SK-N-SH treated with all-trans-retinoic acid at 6 μM for 48 hours (cell line): ENCODE measurements around the gene LONRF2.
A peak's percentile ranks its signal among the peaks of the same experiment; 100 is the strongest.

Source experiments
- ATAC-seq: fragments of 200-7000 bp; cut with Tn5 transposase; 3 replicates; pipeline ENCODE4 v1.9.1; 2020; ENCODE audit warnings: mild to moderate bottlenecking, moderate library complexity
- ARNTL ChIP-seq: fragments of 450-650 bp; formaldehyde crosslinking; IDR thresholded peaks from 2 replicates; pipeline ENCODE4 v1.5.0; 2020; ENCODE audit warnings: low read depth, mild to moderate bottlenecking, moderate library complexity, borderline replicate concordance
- CREB5 ChIP-seq: fragments of 250-450 bp; sonication (Bioruptor Pico); IDR thresholded peaks from 2 replicates; pipeline ENCODE4 v1.5.1; 2020; ENCODE audit warnings: low read depth, mild to moderate bottlenecking, moderate library complexity
- CSDC2 ChIP-seq: fragments of 250-450 bp; sonication (Bioruptor Pico); IDR thresholded peaks from 2 replicates; pipeline ENCODE4 v1.5.0; 2020; ENCODE audit warnings: mild to moderate bottlenecking, moderate library complexity
- CSRNP3 ChIP-seq: fragments of 250-450 bp; sonication (Bioruptor Pico); IDR thresholded peaks from 2 replicates; pipeline ENCODE4 v1.5.1; 2021; ENCODE audit warnings: mild to moderate bottlenecking, moderate library complexity
- ESRRG ChIP-seq: fragments of 250-450 bp; sonication (Bioruptor Pico); IDR thresholded peaks from 2 replicates; pipeline ENCODE4 v1.6.1; 2021; ENCODE audit warnings: mild to moderate bottlenecking
- GLIS3 ChIP-seq: fragments of 250-450 bp; sonication (Bioruptor Pico); IDR thresholded peaks from 2 replicates; pipeline ENCODE4 v1.5.0; 2020; ENCODE audit warnings: mild to moderate bottlenecking, moderate library complexity
- ISL1 ChIP-seq: fragments of 250-450 bp; sonication (Bioruptor Pico); IDR thresholded peaks from 2 replicates; pipeline ENCODE4 v2.1.2; 2022; ENCODE audit warnings: mild to moderate bottlenecking, moderate library complexity
- OSR1 ChIP-seq: fragments of 250-450 bp; sonication (Bioruptor Pico); IDR thresholded peaks from 2 replicates; pipeline ENCODE4 v1.8.0; 2022; ENCODE audit warnings: moderate library complexity, mild to moderate bottlenecking, inconsistent platforms
- PATZ1 ChIP-seq: fragments of 250-450 bp; sonication (Bioruptor Pico); IDR thresholded peaks from 2 replicates; pipeline ENCODE4 v1.8.0; 2020; ENCODE audit warnings: mild to moderate bottlenecking, moderate library complexity, borderline replicate concordance
- POU6F1 ChIP-seq: fragments of 250-450 bp; sonication (Bioruptor Pico); IDR thresholded peaks from 2 replicates; pipeline ENCODE4 v1.8.0; 2021; ENCODE audit warnings: low read depth, mild to moderate bottlenecking, moderate library complexity, borderline replicate concordance
- PPARA ChIP-seq: fragments of 250-450 bp; sonication (Bioruptor Pico); IDR thresholded peaks from 2 replicates; pipeline ENCODE4 v1.5.0; 2020; ENCODE audit warnings: mild to moderate bottlenecking, borderline replicate concordance
- RARB ChIP-seq: fragments of 250-450 bp; sonication (Bioruptor Pico); IDR thresholded peaks from 2 replicates; pipeline ENCODE4 v1.8.0; 2021; ENCODE audit warnings: mild to moderate bottlenecking, moderate library complexity
- SNAI2 ChIP-seq: fragments of 250-450 bp; sonication (Bioruptor Pico); IDR thresholded peaks from 2 replicates; pipeline ENCODE4 v1.5.0; 2020; ENCODE audit warnings: mild to moderate bottlenecking, moderate library complexity
- TCF4 ChIP-seq: fragments of 250-450 bp; sonication (Bioruptor Pico); IDR thresholded peaks from 2 replicates; pipeline ENCODE4 v1.8.0; 2021; ENCODE audit warnings: mild to moderate bottlenecking, moderate library complexity, borderline replicate concordance
- TSHZ2 ChIP-seq: fragments of 250-450 bp; sonication (Bioruptor Pico); IDR thresholded peaks from 2 replicates; pipeline ENCODE4 v1.5.0; 2020; ENCODE audit warnings: mild to moderate bottlenecking, moderate library complexity
- ZFP30 ChIP-seq: fragments of 450-650 bp; formaldehyde crosslinking; IDR thresholded peaks from 2 replicates; pipeline ENCODE4 v1.5.0; 2022; ENCODE audit warnings: mild to moderate bottlenecking, moderate library complexity
- ZNF565 ChIP-seq: fragments of 450-650 bp; formaldehyde crosslinking; conservative IDR thresholded peaks from 2 replicates; pipeline ENCODE4 v1.5.0; 2020; ENCODE audit warnings: low read depth, mild to moderate bottlenecking, moderate library complexity
- ZNF8 ChIP-seq: fragments of 450-650 bp; formaldehyde crosslinking; IDR thresholded peaks from 2 replicates; pipeline ENCODE4 v1.5.0; 2020; ENCODE audit warnings: mild to moderate bottlenecking, moderate library complexity

The LONRF2 gene

GRCh38 chr2:100297511-100297910 lies 24.8 kb downstream of the LONRF2 start:
- peak; percentile 31; the same call in 2 of the 3 replicates for ATAC-seq
- no peak for TF ChIP-seq ZNF8 (CRISPR knock-in tag)
- TF ChIP-seq TSHZ2 (CRISPR knock-in tag) = no peak

- ATAC-seq = no peak
- TF ChIP-seq ARNTL = no peak
- no peak for TF ChIP-seq ZFP30
- no peak for TF ChIP-seq ZNF8 (CRISPR knock-in tag)
- no peak for TF ChIP-seq SNAI2
- TF ChIP-seq CREB5 = no peak
- no peak for TF ChIP-seq CSDC2 (CRISPR knock-in tag)
- TF ChIP-seq POU6F1 (CRISPR knock-in tag) = no peak
- TF ChIP-seq TCF4 = no peak
- TF ChIP-seq PATZ1 (CRISPR knock-in tag) = no peak
- TF ChIP-seq PPARA (CRISPR knock-in tag) = no peak
- TF ChIP-seq, all 23 proteins: peak for 0
These were observed 28.2 kb downstream of the LONRF2 start for GRCh38 chr2:100294162-100294497.

GRCh38 chr2:100293341-100294161 lies 28.8 kb downstream of the LONRF2 start:
- ATAC-seq = no peak
- no peak for TF ChIP-seq ARNTL
- no peak for TF ChIP-seq CSRNP3
- TF ChIP-seq TCF4 = no peak
- no peak for TF ChIP-seq RARB (CRISPR knock-in tag)
- no peak for TF ChIP-seq SNAI2
- no peak for TF ChIP-seq ZFP30
- TF ChIP-seq ZNF565 (CRISPR knock-in tag) = no peak
- TF ChIP-seq ESRRG (CRISPR knock-in tag) = no peak

GRCh38 chr2:100292022-100292580 lies 30.2 kb downstream of the LONRF2 start:
- ATAC-seq = peak; percentile 85
- TF ChIP-seq OSR1 (no peak), ESRRG (CRISPR knock-in tag) (0 out of 2 replicates have a peak, but pooled peaks have one; percentile 34), ARNTL (0 out of 2 replicates have a peak, but pooled peaks have one; percentile 32), PPARA (CRISPR knock-in tag) (no peak), CSRNP3 (no peak), ZNF565 (CRISPR knock-in tag) (no peak), ISL1 (peak; percentile 83), ZFP30 (no peak), PATZ1 (CRISPR knock-in tag) (0 out of 2 replicates have a peak, but pooled peaks have one; percentile 8), SNAI2 (no peak; the same call in 1 of the 2 replicates), POU6F1 (CRISPR knock-in tag) (no peak), GLIS3 (CRISPR knock-in tag) (no peak), ZNF8 (CRISPR knock-in tag) (no peak; the same call in 1 of the 2 replicates)
